SKM-1 (cell line): ENCODE data around the gene ISG20.
"Not testable (repeated sequence)": the region's sequence is repeated elsewhere in the genome, so short reads cannot be mapped to it uniquely, and the experiment has no call there.

Source experiments
- DNase-seq: peaks from one replicate; lab custom pipeline; 2025; ENCODE audit not compliant: unreplicated experiment; lab: John Stamatoyannopoulos, UW

The ISG20 gene

DNA sequence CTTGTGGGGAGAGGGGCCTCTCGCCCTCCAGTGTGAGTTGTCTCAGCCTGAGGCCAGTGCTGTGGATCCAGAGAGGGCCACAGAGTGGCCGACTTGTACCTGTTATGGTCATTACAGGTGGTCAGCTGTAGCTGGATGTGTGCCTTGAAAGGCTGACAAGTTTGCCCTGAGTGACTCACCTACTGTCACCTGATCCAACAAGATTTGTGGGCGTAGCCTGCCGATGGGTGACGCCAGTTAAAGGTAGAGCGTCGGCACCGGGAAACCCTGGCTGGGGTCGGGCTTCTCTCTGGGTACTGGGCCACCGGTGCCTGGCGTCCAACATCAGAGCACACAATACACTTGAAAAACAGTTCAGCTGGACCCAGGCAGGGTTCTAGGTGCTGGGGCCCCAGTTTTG, 2.8 kb upstream of the ISG20 start:
- no peak for DNase-seq

DNA sequence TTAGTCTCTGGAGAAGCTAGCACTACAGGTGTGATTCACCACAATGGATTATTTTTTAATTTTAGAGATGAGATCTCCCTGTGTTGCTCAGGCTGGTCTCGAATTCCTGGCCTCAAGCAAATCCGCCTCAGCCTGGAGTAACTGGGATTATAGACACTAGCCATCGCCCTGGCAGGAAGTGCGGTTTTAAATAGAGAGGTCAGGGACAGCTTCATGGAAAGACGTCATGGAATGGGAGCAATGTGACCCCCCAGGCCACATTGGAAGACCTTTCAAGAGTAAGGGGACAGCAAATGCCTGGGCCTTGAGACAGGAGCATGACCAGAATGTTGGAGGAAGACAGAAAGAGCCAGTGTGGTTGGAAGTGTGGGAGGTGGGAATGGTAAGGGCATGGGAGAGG, 2.2 kb upstream of the ISG20 start:
- no peak for DNase-seq

DNA sequence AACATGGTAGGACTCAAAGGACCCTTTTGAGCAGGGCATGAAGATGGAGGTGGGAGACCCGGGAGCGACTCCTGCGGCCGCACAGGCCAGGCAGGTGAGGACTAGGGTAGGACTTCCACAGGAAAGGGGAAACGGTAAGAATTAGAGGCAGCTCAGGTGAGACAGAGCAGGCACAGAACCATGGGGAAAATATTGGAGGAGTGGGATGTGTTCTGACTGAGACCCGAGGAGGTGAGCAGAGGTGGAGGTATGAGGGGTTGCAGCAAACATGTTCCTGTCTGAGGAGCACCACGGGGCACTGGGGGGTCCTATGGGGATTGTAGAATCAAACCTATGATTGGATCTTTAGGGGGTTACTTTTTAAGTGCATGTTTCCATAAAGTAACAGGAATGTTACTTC, 1.4 kb upstream of the ISG20 start:
- no peak for DNase-seq

DNA sequence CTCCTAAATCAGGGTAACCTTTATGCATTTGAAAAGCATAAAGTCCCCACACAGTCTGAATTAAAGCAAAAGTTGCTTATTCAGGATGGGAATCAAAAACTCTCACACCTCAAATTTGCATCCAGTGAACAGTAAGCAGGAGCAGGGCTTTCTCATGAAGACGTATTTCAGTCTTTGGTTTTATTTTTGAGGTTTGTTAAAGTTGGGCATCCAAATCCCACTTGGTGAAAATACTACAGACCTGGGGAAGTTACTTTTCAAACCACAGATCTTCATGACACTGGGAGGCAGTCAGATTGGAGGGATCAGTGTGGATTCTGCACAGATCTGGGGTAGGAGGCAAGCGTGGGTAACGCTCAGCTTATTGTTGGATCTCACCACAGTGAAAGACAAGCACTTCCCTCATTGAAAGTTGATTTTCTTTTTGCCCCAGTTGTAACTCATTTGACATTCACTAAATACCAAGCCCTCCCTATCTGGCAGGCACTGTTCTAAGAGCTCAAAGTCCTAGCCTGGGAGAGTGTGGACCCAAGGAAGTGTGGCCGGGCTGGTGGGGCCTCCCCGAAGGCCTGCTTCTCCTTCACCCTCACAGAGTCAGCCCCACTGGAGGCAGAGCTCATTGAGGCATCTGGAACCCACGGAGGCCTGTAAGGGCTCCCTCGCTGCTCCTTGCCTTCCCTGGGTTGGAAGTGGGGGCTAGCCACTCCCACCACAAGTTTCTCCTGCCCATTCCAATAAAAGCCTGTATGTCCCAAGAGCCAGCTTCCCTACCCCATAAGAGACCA, 783 bp upstream of the ISG20 start:
- DNase-seq, result no peak

DNA sequence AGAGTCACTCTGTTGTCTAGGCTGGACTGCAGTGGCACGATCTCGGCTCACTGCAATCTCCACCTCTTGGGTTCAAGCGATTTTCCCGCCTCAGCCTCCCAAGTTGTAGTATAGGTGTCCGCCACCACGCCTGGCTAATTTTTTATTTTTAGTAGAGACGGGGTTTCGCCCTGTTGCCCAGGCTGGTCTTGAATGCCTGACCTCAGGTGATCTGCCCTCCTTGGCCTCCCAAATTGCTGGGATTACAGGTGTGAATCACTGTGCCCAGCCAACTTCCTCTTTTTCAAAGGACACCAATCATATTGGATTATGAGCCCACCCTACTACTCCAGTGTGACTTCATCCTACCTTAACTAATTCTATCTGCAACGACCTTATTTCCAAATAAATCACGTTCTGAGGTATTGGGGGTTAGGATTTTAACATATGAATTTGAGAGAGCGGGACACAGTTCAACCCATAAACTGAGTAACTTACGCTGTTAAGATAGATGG, 3.2 kb downstream of the ISG20 start:
- DNase-seq, result no peak

DNA sequence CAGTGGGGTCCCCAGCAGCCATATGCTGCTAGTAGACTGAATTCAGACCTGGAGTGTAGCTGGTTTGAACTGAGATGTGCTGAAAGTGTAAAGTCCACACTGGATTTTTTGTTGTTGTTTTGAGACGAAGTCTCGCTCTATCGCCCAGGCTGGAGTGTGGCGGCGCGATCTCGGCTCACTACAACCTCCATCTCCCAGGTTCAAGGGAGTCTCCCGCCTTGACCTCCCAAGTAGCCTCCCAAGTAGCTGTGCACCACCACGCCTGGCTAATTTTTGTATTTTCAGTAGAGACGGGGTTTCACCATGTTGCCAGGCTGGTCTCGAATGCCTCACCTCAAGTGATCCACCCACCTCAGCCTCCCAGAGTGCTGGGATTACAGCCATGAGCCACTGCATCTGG, 3.7 kb downstream of the ISG20 start:
- not testable (repeated sequence) for DNase-seq

DNA sequence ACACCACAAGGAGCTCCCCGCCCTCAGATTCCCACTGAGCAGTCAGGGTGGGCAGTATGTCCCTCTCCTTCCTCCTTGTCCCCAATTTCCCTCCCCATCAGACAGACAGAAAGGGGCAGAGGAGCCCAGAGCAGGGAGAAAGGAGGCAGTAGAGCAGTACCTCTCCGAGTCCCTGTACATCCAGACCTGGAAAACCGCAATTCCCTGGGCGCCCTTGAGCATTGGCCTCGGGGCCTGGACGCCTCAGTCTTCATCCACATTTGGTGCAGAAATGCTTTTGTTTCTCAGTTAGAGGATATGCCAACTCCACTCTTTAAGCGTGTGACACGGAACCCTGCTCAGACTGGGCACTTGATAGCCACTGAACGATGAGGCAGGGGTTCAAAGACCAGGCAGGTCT, 5.9 kb downstream of the ISG20 start:
- DNase-seq, result no peak

DNA sequence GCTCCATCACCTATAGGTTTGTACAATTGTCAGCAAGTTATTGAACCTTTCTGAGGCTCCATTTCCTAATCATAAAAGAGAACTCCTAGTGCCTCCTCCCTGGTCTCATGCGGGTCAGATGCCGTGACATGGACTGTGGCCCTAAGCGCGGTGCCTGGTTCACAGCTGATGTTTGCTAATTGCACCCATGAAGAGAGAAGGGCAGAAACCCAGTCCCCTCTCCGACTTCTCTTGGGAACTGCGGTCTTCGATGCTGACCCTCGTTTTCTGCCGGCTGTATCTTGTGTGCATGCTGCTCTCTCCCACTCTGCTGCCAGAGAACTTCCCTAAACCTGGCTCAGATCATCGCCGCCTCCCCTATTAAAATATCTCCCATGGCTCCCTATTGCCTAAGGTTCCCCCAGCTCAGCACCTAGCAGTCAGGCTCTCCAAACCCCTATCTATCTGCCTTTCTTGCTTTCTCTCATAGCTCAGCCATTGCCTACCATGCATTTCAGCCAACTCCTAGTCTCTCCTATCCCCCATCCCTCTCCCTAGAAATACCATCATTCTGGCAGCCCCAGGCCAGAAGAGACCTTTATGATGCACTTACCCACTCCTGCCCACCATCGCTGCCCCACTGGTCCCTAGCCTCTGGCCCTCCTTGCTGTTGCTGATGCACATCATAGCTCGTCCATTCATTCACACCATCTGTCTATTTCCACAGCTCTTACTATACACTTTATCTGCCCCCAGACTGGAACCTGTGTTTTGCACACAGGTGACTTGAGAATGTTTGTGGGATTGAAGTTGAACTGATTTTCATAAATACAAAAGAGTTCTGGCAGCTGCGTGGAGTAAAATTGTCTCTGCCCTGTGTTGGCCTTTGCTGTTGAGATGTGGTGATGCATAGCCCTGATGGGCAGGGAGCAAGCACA, 6.6 kb downstream of the ISG20 start:
- DNase-seq, result no peak

DNA sequence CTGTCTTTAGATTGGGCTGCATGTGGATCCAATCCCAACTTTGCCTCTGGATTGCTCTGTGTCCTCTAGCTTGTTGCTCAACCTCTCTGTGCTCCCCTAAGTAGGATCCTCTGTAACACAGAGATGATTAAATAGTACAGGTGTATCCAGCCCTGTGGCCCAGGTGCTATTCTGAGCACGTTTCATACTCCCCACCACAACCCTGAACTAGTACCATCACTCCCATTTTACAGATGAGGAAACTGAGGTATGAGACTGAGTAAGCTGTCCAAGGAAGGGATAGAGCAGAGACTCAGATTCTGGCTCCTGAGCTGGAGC, 7.2 kb downstream of the ISG20 start:
- no peak for DNase-seq

DNA sequence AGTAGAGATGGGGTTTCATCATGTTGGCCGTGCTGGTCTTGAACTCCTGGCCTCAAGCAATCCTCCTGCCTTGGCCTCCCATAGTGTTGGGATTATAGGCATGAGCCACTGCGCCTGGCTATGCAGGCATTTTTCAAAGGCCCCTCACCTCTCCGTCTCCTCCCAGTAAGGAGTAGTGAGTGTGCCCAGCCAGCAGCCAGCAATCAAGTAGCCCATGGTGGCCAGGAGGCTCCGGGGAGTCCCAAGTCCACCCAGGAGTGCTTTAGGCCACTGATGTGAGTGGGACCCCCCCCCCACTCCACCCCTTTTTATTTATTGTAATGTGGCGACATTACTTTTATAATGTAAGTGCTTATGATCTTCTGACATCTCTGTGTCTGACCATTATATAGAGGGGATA, 8.1 kb downstream of the ISG20 start:
- no peak for DNase-seq

DNA sequence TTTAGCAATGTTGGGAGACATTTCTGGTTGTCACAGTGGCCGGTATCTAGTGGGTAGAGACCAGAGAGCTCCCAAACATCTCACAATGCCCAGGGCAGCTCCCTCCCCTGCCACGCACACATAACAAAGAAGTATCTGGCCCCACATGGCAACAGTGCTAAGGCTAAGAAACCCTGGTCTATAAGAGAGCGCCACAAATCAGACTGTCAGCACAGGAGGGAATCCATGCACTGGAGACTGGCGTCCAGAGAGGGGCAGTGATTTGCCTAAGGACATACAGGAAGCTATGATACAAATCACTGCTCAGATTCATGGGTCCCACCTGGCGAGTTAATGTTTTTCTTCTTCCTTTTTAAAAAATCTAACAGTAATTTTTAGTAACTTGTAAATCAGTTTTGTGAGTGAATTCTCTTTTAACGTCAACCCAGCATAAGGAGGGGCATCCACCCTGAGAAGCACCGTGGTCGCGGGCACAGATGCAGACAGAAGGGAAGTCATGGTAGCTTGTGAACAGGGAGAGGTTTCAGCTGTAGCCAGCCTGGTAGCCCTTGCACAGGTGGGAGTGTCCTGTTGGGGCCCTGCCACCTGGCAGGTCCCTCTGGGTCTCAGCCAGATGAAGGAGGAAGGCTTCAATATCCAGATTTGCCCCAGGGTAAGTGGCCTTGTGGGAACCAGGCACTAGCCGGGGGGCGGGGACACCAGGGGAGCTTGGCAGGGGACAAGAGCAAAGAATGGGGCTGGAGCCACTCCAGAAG, 8.7 kb downstream of the ISG20 start:
- no peak for DNase-seq

DNA sequence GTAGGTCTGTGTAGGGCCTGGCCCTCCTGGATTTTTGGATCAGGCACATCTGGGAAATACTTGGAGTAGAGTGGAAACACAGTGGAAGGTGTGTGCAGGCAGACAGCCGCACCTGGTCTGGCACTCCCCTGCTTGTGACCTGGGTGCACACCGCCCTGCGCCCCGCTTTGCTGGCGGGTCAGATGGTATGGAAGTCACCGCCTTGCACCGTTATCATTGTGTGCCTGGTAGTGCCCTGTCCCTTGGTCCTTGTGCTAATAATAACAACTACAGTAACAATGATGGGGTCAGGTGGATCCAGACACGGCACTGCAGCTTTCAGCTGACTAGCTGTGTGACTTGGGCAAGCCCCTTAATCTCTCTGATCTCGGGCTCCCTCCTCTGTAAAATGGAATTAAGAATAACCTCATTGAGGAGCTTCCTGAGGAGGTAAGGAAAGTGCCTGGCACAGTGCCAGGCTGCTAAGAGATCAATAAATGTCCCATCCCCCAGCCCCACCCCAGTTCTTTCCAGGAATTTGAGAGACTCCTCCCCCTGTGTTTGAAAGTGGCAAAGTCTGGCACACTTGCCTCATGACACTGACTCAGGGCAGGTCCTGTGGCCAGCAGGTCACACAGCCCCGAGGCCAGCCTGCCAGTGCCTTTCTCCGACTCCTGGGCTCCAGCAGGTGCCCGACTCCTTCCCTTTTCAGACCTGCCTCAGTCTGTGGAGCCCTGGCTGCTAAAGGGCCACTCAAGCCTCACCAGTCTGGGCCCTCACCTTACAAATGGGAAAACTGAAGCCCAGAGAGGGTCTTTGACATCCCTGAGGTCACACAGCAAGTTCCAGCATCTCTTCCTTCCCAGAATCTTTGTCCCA, 9.8 kb downstream of the ISG20 start:
- DNase-seq, result no peak

DNA sequence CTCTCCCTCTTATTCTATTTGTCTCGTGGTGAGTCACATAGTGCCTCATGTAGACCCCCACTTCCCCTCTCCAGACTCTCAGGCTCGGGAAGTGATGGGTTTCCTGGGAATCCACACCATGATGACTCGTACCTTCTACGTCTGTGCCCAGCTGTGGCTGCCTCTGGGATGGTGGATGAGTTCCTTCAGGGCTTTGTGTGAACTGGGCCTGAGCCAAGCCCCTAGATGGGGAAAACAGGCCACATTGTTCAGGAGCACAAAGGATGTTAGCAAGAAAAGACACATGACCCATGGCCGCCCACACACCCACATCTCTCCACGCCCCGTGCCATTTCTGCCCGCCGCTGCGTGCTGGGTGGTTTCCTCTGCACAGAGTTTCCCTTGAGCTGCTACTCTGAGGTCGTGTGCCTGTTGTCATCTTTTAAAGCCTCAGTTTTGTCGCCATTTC, 10.5 kb downstream of the ISG20 start:
- no peak for DNase-seq

DNA sequence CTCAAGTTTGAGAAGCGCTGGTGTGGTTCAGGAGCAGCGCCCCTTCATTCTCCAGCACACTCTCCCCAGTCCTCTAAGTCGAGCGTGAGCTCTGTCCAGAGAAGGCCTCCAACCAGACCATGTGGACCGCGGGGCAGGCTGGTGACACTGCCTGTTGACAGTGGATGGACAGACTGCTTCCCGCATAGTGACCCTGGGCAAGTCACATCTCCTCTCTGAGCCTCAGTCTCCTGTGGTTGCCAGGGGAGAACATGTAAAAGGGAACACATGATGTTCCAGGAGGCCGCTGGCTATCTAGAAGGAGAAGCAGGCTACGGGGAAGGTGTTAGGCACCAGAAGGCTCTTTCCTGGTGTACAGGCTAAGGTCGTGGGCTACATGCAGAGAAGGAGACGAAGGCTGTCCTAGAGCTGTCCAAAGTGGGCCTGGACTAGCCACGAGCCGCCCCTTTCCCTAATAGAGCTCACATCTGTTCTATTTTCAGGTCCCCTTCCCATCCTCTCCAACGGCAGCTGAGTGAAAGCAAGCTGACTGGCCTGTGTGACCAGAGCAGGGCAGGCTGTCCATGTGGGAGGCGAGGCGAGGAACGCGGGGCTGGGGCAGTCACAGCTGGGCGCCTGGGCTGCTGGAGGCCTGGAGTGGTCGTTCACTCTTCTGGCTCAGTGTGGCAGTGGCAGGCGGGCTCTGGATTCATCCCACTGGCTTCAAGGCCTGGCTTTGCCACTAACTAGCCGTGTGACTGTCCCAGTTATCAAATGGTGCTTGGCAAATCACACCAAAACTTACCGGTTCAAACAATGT, 11.1 kb downstream of the ISG20 start:
- DNase-seq, result no peak

DNA sequence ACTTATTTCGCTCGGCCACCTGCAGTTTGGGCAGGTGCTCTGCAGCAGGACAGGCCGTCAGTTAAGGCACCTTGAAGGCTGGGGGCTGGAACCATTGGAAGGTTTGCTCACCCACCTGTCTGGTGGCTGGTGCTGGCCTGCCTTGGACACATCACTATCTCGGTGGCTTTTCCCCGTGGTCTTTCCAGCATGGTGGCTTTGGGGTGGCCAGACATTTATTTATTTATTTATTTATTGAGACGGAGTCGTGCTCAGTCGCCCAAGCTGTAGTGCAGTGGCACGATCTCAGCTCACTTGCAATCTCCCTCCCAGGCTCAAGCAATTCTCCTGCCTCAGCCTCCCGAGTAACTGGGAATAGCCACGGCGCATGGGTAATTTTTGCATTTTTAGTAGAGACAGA, 11.7 kb downstream of the ISG20 start:
- DNase-seq, result no peak

DNA sequence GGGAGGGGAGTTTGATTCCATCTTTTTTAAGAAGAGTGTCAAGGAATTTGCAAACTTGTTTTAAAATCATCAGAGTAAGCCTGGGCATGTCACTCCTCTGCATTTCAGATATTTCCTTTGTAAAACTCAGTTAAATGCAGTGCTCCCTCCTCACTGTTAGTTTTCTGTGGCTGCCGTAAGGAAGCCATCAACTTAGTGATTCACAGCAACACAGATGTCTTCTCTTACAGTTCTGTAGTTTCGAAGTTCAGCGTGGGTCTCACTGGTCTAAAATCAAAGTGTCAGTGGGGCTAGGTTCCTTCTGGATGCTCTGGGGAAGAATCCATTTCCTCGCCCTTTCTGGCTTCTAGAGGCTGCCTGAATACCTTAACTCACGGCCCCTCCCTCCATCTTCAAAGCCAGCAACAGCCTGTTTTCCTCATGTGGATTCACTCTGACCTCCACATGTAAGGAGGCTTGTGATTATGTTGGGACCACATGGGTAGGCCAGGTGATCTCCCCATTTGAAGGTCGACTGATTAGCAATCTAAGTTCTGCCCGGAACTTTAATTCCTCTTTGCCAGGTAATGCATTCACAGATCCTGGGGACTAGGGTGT, 12.4 kb downstream of the ISG20 start:
- no peak for DNase-seq

DNA sequence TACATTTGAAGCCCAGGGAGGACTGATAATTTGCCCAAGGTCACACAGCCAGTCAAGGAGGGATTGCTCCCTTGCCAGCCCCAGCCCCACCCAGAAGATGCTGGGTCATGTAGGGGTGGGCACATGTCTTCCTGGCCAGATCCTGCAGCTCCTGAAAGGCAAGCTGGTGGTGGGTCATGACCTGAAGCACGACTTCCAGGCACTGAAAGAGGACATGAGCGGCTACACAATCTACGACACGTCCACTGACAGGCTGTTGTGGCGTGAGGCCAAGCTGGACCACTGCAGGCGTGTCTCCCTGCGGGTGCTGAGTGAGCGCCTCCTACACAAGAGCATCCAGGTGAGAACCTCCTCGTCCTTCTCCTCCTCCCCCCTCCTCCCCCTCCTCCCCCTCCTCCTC, 13.2 kb downstream of the ISG20 start:
- DNase-seq, result no peak

DNA sequence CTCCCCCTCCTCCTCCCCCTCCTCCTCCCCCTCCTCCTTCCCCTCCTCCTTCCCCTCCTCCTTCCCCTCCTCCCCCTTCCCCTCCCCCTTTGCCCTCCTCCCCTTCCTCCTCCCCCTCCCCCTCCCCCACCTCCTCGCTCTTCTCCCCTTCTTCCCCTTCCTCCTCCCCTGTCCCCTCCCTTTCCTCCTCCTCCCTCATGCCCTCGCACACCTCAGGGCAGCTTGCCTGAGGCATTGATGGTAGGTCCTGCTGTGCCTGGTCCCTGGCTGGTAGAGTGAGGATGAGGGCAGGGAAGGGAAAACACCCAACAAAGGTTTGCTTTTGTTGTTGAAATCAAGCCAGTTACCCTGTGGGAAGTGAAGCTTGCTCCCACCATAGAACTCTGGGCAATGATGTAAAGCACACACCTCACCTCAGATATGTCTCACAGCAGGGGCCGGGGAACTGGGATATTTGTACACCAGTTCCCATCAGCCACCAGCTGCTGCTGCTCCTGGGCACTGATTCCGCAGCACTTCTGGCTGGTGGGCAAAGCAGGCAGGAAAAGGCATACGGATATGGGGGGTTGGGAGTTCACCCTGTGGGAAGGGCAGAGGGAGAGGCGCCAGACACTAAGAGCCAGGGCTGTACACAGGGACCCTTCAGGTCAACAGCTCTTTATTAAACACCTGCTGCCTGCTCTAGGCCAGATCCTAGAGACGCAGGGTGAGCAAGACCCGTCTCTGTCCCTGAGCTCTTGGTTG, 13.8 kb downstream of the ISG20 start:
- DNase-seq, result no peak
